Gastrocnemius medialis (tissue), 4 donors: ENCODE data around the gene NEB.

Experiments
- POLR2A ChIP-seq, 2 donors: fragments of 450-650 bp; IDR thresholded peaks; one replicate each; pipeline ENCODE4 v1.6.1; 2017; ENCODE audit warnings: antibody characterized with exemption in 2 of 2, mild to moderate bottlenecking in 2 of 2, moderate library complexity in 2 of 2
- TF ChIP-seq, protein P1 (sequence below), 5 experiments: fragments of 450-650 bp in 3 of 5; fragments of 200-600 bp in 2 of 5; sonication (generic) in 2 of 5; IDR thresholded peaks in 4 of 5; conservative IDR thresholded peaks in 1 of 5; 1 replicate in 4 of 5; 2 replicates in 1 of 5; pipeline ENCODE4 v1.5.1; 2016 to 2019; ENCODE audit warnings: antibody characterized with exemption in 5 of 5, mild to moderate bottlenecking in 3 of 5, moderate library complexity in 3 of 5

DNA sequence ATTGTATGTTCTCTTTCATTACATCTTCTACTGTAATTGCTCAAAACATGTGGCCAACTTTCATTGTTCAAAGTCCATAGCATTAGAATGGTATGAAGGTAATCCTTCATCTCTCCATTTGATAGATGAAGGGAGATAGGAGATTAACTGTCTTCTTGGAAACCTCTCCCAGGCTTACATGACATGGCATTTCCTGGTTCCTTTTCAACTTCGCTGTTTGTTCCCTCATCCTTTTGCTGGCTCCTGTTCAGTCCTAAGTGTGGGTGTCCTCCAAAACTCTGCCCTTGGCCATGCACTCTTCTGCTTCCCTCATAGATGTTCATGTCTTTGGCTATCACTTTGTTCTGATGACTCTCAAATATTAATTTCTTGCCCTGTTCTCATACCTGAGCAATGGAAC, 13.8 kb downstream of the NEB start:
- no peak for TF ChIP-seq POLR2A (IDR thresholded peaks at IDR 0.05)
- TF ChIP-seq, protein P1, sequence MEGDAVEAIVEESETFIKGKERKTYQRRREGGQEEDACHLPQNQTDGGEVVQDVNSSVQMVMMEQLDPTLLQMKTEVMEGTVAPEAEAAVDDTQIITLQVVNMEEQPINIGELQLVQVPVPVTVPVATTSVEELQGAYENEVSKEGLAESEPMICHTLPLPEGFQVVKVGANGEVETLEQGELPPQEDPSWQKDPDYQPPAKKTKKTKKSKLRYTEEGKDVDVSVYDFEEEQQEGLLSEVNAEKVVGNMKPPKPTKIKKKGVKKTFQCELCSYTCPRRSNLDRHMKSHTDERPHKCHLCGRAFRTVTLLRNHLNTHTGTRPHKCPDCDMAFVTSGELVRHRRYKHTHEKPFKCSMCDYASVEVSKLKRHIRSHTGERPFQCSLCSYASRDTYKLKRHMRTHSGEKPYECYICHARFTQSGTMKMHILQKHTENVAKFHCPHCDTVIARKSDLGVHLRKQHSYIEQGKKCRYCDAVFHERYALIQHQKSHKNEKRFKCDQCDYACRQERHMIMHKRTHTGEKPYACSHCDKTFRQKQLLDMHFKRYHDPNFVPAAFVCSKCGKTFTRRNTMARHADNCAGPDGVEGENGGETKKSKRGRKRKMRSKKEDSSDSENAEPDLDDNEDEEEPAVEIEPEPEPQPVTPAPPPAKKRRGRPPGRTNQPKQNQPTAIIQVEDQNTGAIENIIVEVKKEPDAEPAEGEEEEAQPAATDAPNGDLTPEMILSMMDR (IDR thresholded peaks at IDR 0.05 in 4 of 5, conservative IDR thresholded peaks at IDR 0.05 in 1 of 5), result no peak
